DND-41 (cell line): ENCODE results near the gene VPS52.

ENCODE experiments used
- ATAC-seq: fragments of 200-7000 bp; cut with Tn5 transposase; 3 replicates; pipeline ENCODE4 v1.9.1; 2021; ENCODE audit warnings: low read depth; ENCODE audit not compliant: insufficient read depth
- DNase-seq: peaks from one replicate; pipeline ENCODE4 v3.0.0-alpha.2; 2020
- H2AFZ ChIP-seq: 2 replicates; pipeline ENCODE4 v1.6.0; 2012; ENCODE audit warnings: low read depth, low read length
- H3K27ac ChIP-seq: 2 replicates; pipeline ENCODE4 v1.5.1; 2012; ENCODE audit warnings: low read length, inconsistent platforms
- H3K27me3 ChIP-seq: fragments of 200-600 bp; sonication (generic); 2 replicates; pipeline ENCODE4 v1.6.0; 2012; ENCODE audit warnings: low read length, mild to moderate bottlenecking, inconsistent platforms; ENCODE audit not compliant: insufficient read depth, poor library complexity
- H3K36me3 ChIP-seq: 2 replicates; pipeline ENCODE4 v1.5.1; 2012; ENCODE audit warnings: low read length, inconsistent platforms; ENCODE audit not compliant: insufficient read depth
- H3K4me1 ChIP-seq: 2 replicates; pipeline ENCODE4 v1.5.1; 2012; ENCODE audit warnings: mild to moderate bottlenecking, low read length; ENCODE audit not compliant: insufficient read depth
- H3K4me2 ChIP-seq: 2 replicates; pipeline ENCODE4 v1.6.0; 2012; ENCODE audit warnings: mild to moderate bottlenecking, moderate library complexity, low read length, inconsistent platforms; ENCODE audit not compliant: insufficient read depth
- H3K4me3 ChIP-seq, 2 experiments: fragments of 200-600 bp in 1 of 2; shearing (Covaris generic) in 1 of 2; 2 replicates each; pipeline ENCODE4 v1.5.1; 2012 to 2016; ENCODE audit warnings: inconsistent platforms in 2 of 2, low read length in 2 of 2, mild to moderate bottlenecking in 2 of 2, low read depth in 1 of 2, moderate library complexity in 1 of 2
- H3K79me2 ChIP-seq: 2 replicates; pipeline ENCODE4 v1.6.0; 2012; ENCODE audit warnings: low read length, inconsistent platforms; ENCODE audit not compliant: insufficient read depth
- H3K9ac ChIP-seq: 2 replicates; pipeline ENCODE4 v1.6.0; 2012; ENCODE audit warnings: low read depth, mild to moderate bottlenecking, inconsistent platforms, low read length, moderate library complexity
- H3K9me3 ChIP-seq: 2 replicates; pipeline ENCODE4 v1.5.1; 2012; ENCODE audit warnings: low read length, moderate library complexity, mild to moderate bottlenecking, inconsistent platforms; ENCODE audit not compliant: insufficient read depth, severe bottlenecking
- H4K20me1 ChIP-seq: 2 replicates; pipeline ENCODE4 v1.6.0; 2012; ENCODE audit warnings: low read length; ENCODE audit not compliant: insufficient read depth
- CTCF ChIP-seq: IDR thresholded peaks from 2 replicates; pipeline ENCODE4 v1.5.1; 2012; ENCODE audit warnings: borderline replicate concordance, low read length, moderate library complexity, mild to moderate bottlenecking; ENCODE audit not compliant: poor library complexity, severe bottlenecking; ENCODE audit errors: extremely low read depth
- EZH2 ChIP-seq: IDR thresholded peaks from 3 replicates; pipeline ENCODE4 v1.6.1; 2012; ENCODE audit warnings: borderline replicate concordance, low read depth, mild to moderate bottlenecking, moderate library complexity, low read length, inconsistent platforms; ENCODE audit not compliant: severe bottlenecking

The VPS52 gene

DNA sequence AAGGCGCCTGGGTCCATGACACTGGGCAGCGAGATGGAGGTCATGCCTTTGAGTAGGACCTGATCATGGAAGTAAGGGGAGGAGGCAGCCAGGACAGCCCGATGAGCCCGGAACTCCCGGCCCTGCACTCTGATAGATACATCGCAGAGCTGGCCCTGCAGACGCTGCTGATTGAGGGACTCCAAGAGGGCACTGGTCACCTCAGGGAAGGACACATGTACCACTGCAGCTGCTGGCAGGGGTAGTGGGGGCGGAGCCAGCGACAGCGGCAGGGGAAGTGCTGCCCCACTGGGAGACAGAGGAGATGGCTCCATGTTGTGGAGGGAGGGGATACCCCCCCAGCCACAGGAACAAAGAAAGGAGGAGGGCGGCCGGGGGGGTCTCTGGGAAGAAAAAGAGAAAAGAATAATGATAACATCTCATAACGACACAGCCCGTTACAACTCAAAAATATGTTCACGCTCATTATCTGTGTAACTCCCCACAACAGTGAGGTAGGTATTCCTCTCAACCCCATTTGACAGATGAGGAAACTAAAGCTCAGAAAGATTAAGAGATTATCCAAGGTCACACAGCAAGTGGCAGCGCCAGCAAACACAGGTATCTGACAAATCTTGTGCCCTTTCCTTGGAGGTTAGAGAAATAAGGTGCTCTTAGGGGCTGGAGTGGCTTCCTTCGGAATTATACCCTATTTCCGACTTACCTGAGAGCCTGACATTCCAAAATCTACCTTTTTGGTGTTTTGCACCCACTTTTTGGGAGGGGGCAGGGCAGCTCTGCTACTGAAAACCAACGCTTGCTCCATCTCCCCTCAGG, 45.1 kb upstream of the VPS52 start:
- DNase-seq (no peak), ATAC-seq (no peak)
- Histone ChIP-seq H3K27ac (peak overlapping the region; percentile 38; the same call in 1 of the 2 replicates), H3K79me2 (peaks cover 67% of the 10 kb centered on the region), H3K9me3 (no peaks in the 10 kb centered on the region), H3K9ac (peak overlapping the region; percentile 30), H3K36me3 (peaks cover 42% of the 10 kb centered on the region), H3K4me3 (peak overlapping the region; percentile 29 to 61; a peak in 3 of 4 replicates), H2AFZ (no peak overlapping the region), H3K4me1 (peaks cover 75% of the 10 kb centered on the region), H4K20me1 (peaks cover 24% of the 10 kb centered on the region), H3K4me2 (peak overlapping the region; percentile 75), H3K27me3 (no peaks in the 10 kb centered on the region)
- TF ChIP-seq EZH2 (no peak), CTCF (no peak)

GRCh38 chr6:33315793-33316602, 44.3 kb upstream of the VPS52 start:
- DNase-seq (no peak), ATAC-seq (no peak)
- Histone ChIP-seq H3K4me1 (peaks cover 70% of the 10 kb centered on the region), H3K27me3 (no peaks in the 10 kb centered on the region), H3K36me3 (peaks cover 40% of the 10 kb centered on the region), H3K27ac (no peak overlapping the region; the same call in 1 of the 2 replicates), H3K9ac (no peak overlapping the region), H2AFZ (no peak overlapping the region), H3K9me3 (no peaks in the 10 kb centered on the region), H3K4me2 (peak overlapping the region; percentile 75; the same call in 1 of the 2 replicates), H4K20me1 (peaks cover 20% of the 10 kb centered on the region), H3K4me3 (no peak overlapping the region), H3K79me2 (peaks cover 66% of the 10 kb centered on the region)
- no peak for TF ChIP-seq CTCF
- no peak for TF ChIP-seq EZH2

GRCh38 chr6:33314943-33315792, 43.5 kb upstream of the VPS52 start:
- ATAC-seq, result no peak
- Histone ChIP-seq H3K4me3 (peak overlapping the region in 1 of 2 experiments; percentile 78; a peak in 1 of 4 replicates), H2AFZ (no peak overlapping the region), H3K27me3 (no peaks in the 10 kb centered on the region), H4K20me1 (peaks cover 13% of the 10 kb centered on the region), H3K36me3 (peaks cover 38% of the 10 kb centered on the region), H3K4me1 (peaks cover 61% of the 10 kb centered on the region), H3K79me2 (peaks cover 66% of the 10 kb centered on the region), H3K4me2 (peak overlapping the region; percentile 97), H3K9ac (peak overlapping the region; percentile 85), H3K9me3 (no peaks in the 10 kb centered on the region), H3K27ac (peak overlapping the region; percentile 91)
- DNase-seq, result no peak
- no peak for TF ChIP-seq CTCF
- no peak for TF ChIP-seq EZH2
